Fibroblast of lung (primary cell): ENCODE measurements around the gene PDLIM7.

Source experiments
- CTCF ChIP-seq, 2 donors: IDR thresholded peaks in 1 of 2; conservative IDR thresholded peaks in 1 of 2; 1 replicate in 1 of 2; 2 replicates in 1 of 2; pipeline ENCODE4 v1.5.1; 2011 to 2012; ENCODE audit warnings: low read length in 2 of 2, control low read depth in 1 of 2, inconsistent platforms in 1 of 2, low read depth in 1 of 2, mild to moderate bottlenecking in 1 of 2
- EZH2 ChIP-seq: IDR thresholded peaks from 2 replicates; pipeline ENCODE4 v1.5.1; 2012; ENCODE audit warnings: low read length, control low read depth, mild to moderate bottlenecking; ENCODE audit errors: missing control alignments

- TF ChIP-seq EZH2 (no peak), CTCF (conservative IDR thresholded peaks at IDR 0.05 in 1 of 2, IDR thresholded peaks at IDR 0.05 in 1 of 2; ENCODE audit: low read depth in 1 of 2, low read length in 2 of 2) (no peak)
These were observed 13.8 kb upstream of the PDLIM7 start for GRCh38 chr5:177511181-177511580.
